Renal cortex interstitium (tissue), 11 donors: ENCODE data around the gene COG3. TPM values are rescaled to one million over a fixed set of nuclear protein-coding genes. Genes with fewer than 3 reads are reported as not detected.

Experiments
- DNase-seq, 11 donors: peaks; one replicate each; pipeline ENCODE4 v3.0.0-alpha.2; 2013; ENCODE audit warnings: low read depth in 9 of 11, low spot score in 4 of 11; ENCODE audit errors: extremely low read depth in 1 of 11
- polyA plus RNA-seq, 3 donors: library from polyadenylated mRNA; unstranded; fragments of 120-200 nt; gene quantifications; one replicate each; pipeline ENCODE4 v1.2.1, GENCODE V29; 2013; ENCODE audit not compliant: insufficient read length in 3 of 3

Gene COG3
- polyA plus RNA-seq, 3 donors = 27.6 to 33.1 (median 33.1) TPM

- no peak for DNase-seq
These were observed 65.0 kb downstream of the COG3 start for GRCh38 chr13:45529758-45530157.

GRCh38 chr13:45534604-45535003 is 69.9 kb downstream of the COG3 start:
- DNase-seq = no peak

GRCh38 chr13:45536224-45536623 is 71.5 kb downstream of the COG3 start:
- no peak for DNase-seq

- no peak for DNase-seq
These were observed 72.8 kb downstream of the COG3 start for GRCh38 chr13:45537516-45537915.

- DNase-seq = no peak
These were observed 73.6 kb downstream of the COG3 start for GRCh38 chr13:45538382-45538781.

- no peak for DNase-seq
These were observed 75.5 kb downstream of the COG3 start for GRCh38 chr13:45540195-45540594.

GRCh38 chr13:45540864-45541263 is 76.1 kb downstream of the COG3 start:
- DNase-seq = no peak

- no peak for DNase-seq
These were observed 77.1 kb downstream of the COG3 start for GRCh38 chr13:45541806-45542205.

GRCh38 chr13:45542391-45542790 is 77.7 kb downstream of the COG3 start:
- DNase-seq = no peak

- no peak for DNase-seq
These were observed 78.1 kb downstream of the COG3 start for GRCh38 chr13:45542878-45543277.

- no peak for DNase-seq
These were observed 79.8 kb downstream of the COG3 start for GRCh38 chr13:45544520-45544919.

- no peak for DNase-seq
These were observed 81.1 kb downstream of the COG3 start for GRCh38 chr13:45545686-45546409.

- no peak for DNase-seq
These were observed 81.6 kb downstream of the COG3 start for GRCh38 chr13:45546410-45546765.

GRCh38 chr13:45548281-45548680 is 83.5 kb downstream of the COG3 start:
- DNase-seq = no peak

- no peak for DNase-seq
These were observed 89.9 kb downstream of the COG3 start for GRCh38 chr13:45554604-45555109.

GRCh38 chr13:45564133-45564776 is 99.5 kb downstream of the COG3 start:
- DNase-seq = no peak

- DNase-seq = no peak
These were observed 100.6 kb downstream of the COG3 start for GRCh38 chr13:45565331-45565730.

- DNase-seq = no peak
These were observed 110.5 kb downstream of the COG3 start for GRCh38 chr13:45575146-45575829.

- DNase-seq = no peak
These were observed 111.1 kb downstream of the COG3 start for GRCh38 chr13:45575830-45576180.

GRCh38 chr13:45576466-45576865 is 111.7 kb downstream of the COG3 start:
- no peak for DNase-seq
